SKM-1 (cell line): ENCODE results near the gene BSPRY.
"Not testable (repeated sequence)": the region's sequence is repeated elsewhere in the genome, so short reads cannot be mapped to it uniquely, and the experiment has no call there.

Experiments used
- DNase-seq: peaks from one replicate; lab custom pipeline; 2025; ENCODE audit not compliant: unreplicated experiment; lab: John Stamatoyannopoulos, UW

Gene BSPRY

GRCh38 chr9:113340011-113340699 is 9.2 kb upstream of the BSPRY start, which contains the start of gene WDR31:
Gene WDR31, minus strand, starts transcription at chr9:113340275. Its CDS starts 8,253 bp downstream, at chr9:113332022.
- no peak for DNase-seq

GRCh38 chr9:113341712-113342410 is 7.5 kb upstream of the BSPRY start:
- DNase-seq = no peak

GRCh38 chr9:113343732-113344231 is 5.6 kb upstream of the BSPRY start:
- no peak for DNase-seq

GRCh38 chr9:113345190-113345589 is 4.2 kb upstream of the BSPRY start:
- no peak for DNase-seq

GRCh38 chr9:113345671-113346070 is 3.7 kb upstream of the BSPRY start:
- DNase-seq = no peak

GRCh38 chr9:113348437-113348836 is 904 bp upstream of the BSPRY start:
- DNase-seq = no peak

GRCh38 chr9:113349066-113349444 is 286 bp upstream of the BSPRY start:
- no peak for DNase-seq

GRCh38 chr9:113350107-113350661 is 843 bp downstream of the BSPRY start:
- no peak for DNase-seq

GRCh38 chr9:113350937-113351336 is 1.6 kb downstream of the BSPRY start:
- peak; percentile 18 for DNase-seq

GRCh38 chr9:113352006-113352405 is 2.7 kb downstream of the BSPRY start:
- no peak for DNase-seq

GRCh38 chr9:113352411-113352810 is 3.1 kb downstream of the BSPRY start:
- DNase-seq = no peak

GRCh38 chr9:113355040-113355596 is 5.8 kb downstream of the BSPRY start:
- DNase-seq = no peak

- no peak for DNase-seq
Observed at GRCh38 chr9:113356686-113357292, 7.4 kb downstream of the BSPRY start.

- no peak for DNase-seq
Observed at GRCh38 chr9:113359385-113359784, 10.0 kb downstream of the BSPRY start.

- no peak for DNase-seq
Observed at GRCh38 chr9:113360242-113360842, 11.0 kb downstream of the BSPRY start.

- DNase-seq = no peak
Observed at GRCh38 chr9:113361304-113362018, 12.1 kb downstream of the BSPRY start.

- DNase-seq = no peak
Observed at GRCh38 chr9:113363336-113363735, 14.0 kb downstream of the BSPRY start.

- DNase-seq = no peak
Observed at GRCh38 chr9:113364951-113365350, 15.6 kb downstream of the BSPRY start.

- not testable (repeated sequence) for DNase-seq
Observed at GRCh38 chr9:113365652-113366051, 16.3 kb downstream of the BSPRY start.

GRCh38 chr9:113368348-113368981 is 19.1 kb downstream of the BSPRY start:
- DNase-seq = no peak
